OCI-LY1 (cell line): ENCODE data around the gene DUSP16.

Source experiments
- H2AFZ ChIP-seq: fragments of 200-600 bp; sonication (generic), shearing (Covaris generic); 2 replicates; pipeline ENCODE4 v1.6.0; 2014; ENCODE audit warnings: antibody characterized with exemption, mild to moderate bottlenecking, low read length
- H3F3A ChIP-seq: fragments of 200-600 bp; sonication (generic), shearing (Covaris generic); 2 replicates; pipeline ENCODE4 v1.6.0; 2014; ENCODE audit warnings: mild to moderate bottlenecking, antibody characterized with exemption, low read length, moderate library complexity; ENCODE audit not compliant: insufficient read depth
- H3K27ac ChIP-seq: fragments of 200-600 bp; sonication (generic); 2 replicates; pipeline ENCODE4 v1.5.1; 2014; ENCODE audit warnings: low read length, mixed run types, mild to moderate bottlenecking, low read depth; ENCODE audit not compliant: poor library complexity, severe bottlenecking
- H3K27me3 ChIP-seq: fragments of 200-600 bp; sonication (generic); 2 replicates; pipeline ENCODE4 v1.6.0; 2014; ENCODE audit warnings: antibody characterized with exemption, mild to moderate bottlenecking, low read length, moderate library complexity; ENCODE audit not compliant: insufficient read depth
- H3K36me3 ChIP-seq: fragments of 200-600 bp; sonication (generic); 2 replicates; pipeline ENCODE4 v1.6.1; 2014; ENCODE audit warnings: mild to moderate bottlenecking, antibody characterized with exemption, low read length, moderate library complexity, mixed read lengths; ENCODE audit not compliant: insufficient read depth
- H3K4me1 ChIP-seq: fragments of 200-600 bp; sonication (generic); 2 replicates; pipeline ENCODE4 v1.5.1; 2014; ENCODE audit warnings: mild to moderate bottlenecking, low read length, moderate library complexity; ENCODE audit not compliant: insufficient read depth, severe bottlenecking
- H3K4me2 ChIP-seq: fragments of 200-600 bp; sonication (generic), shearing (Covaris generic); 2 replicates; pipeline ENCODE4 v1.6.1; 2014; ENCODE audit warnings: low read length
- H3K4me3 ChIP-seq: fragments of 200-600 bp; sonication (generic); 2 replicates; pipeline ENCODE4 v1.5.1; 2014; ENCODE audit warnings: low read length, low read depth, mild to moderate bottlenecking, mixed read lengths; ENCODE audit not compliant: poor library complexity, severe bottlenecking
- H3K79me2 ChIP-seq: fragments of 200-600 bp; shearing (Covaris generic); 2 replicates; pipeline ENCODE4 v1.6.1; 2016; ENCODE audit warnings: mixed run types, low read length, mixed read lengths; ENCODE audit not compliant: insufficient read depth
- H3K9ac ChIP-seq: fragments of 200-600 bp; sonication (generic), shearing (Covaris generic); 2 replicates; pipeline ENCODE4 v1.6.1; 2014; ENCODE audit warnings: mild to moderate bottlenecking, low read length, mixed read lengths
- H3K9me2 ChIP-seq: fragments of 200-600 bp; sonication (generic), shearing (Covaris generic); 2 replicates; pipeline ENCODE4 v1.6.1; 2014; ENCODE audit warnings: low read depth, mild to moderate bottlenecking, low read length, mixed read lengths
- H3K9me3 ChIP-seq: fragments of 200-600 bp; shearing (Covaris generic); 2 replicates; pipeline ENCODE4 v1.6.1; 2014; ENCODE audit warnings: low read length, mixed read lengths
- H4K20me1 ChIP-seq: fragments of 200-600 bp; sonication (generic), shearing (Covaris generic); 2 replicates; pipeline ENCODE4 v1.6.0; 2016; ENCODE audit warnings: mild to moderate bottlenecking, low read length; ENCODE audit not compliant: insufficient read depth
- CTCF ChIP-seq: fragments of 200-600 bp; sonication (generic), shearing (Covaris generic); IDR thresholded peaks from 2 replicates; pipeline ENCODE4 v1.5.1; 2017; ENCODE audit warnings: mild to moderate bottlenecking, antibody characterized with exemption, low read length, moderate library complexity, mixed read lengths
- EZH2 ChIP-seq: fragments of 200-600 bp; sonication (generic), shearing (Covaris generic); IDR thresholded peaks from 2 replicates; pipeline ENCODE4 v1.8.0; 2017; ENCODE audit warnings: borderline replicate concordance, mixed run types, mild to moderate bottlenecking, antibody characterized with exemption, low read length, moderate library complexity, mixed read lengths

DUSP16 gene

GRCh38 chr12:12483438-12483837, 79.2 kb downstream of the DUSP16 start:
- Histone ChIP-seq H3K27me3 (no peaks in the 10 kb centered on the region), H4K20me1 (no peaks in the 10 kb centered on the region), H3K9ac (no peak overlapping the region), H3F3A (no peaks in the 10 kb centered on the region), H3K4me1 (peaks cover 7% of the 10 kb centered on the region), H3K4me2 (no peak overlapping the region), H3K9me2 (no peaks in the 10 kb centered on the region), H3K4me3 (no peak overlapping the region), H3K27ac (no peak overlapping the region), H3K36me3 (peaks cover 14% of the 10 kb centered on the region), H2AFZ (no peak overlapping the region), H3K79me2 (no peaks in the 10 kb centered on the region), H3K9me3 (no peaks in the 10 kb centered on the region)
- TF ChIP-seq CTCF (no peak), EZH2 (no peak)

GRCh38 chr12:12482959-12483358, 79.7 kb downstream of the DUSP16 start:
- Histone ChIP-seq H3K9me3 (no peaks in the 10 kb centered on the region), H3K9me2 (no peaks in the 10 kb centered on the region), H3F3A (no peaks in the 10 kb centered on the region), H3K4me3 (no peak overlapping the region), H3K36me3 (peaks cover 14% of the 10 kb centered on the region), H3K27me3 (no peaks in the 10 kb centered on the region), H4K20me1 (no peaks in the 10 kb centered on the region), H3K9ac (no peak overlapping the region), H3K27ac (no peak overlapping the region), H3K4me1 (peaks cover 7% of the 10 kb centered on the region), H3K79me2 (no peaks in the 10 kb centered on the region), H3K4me2 (no peak overlapping the region), H2AFZ (no peak overlapping the region)
- TF ChIP-seq CTCF (no peak), EZH2 (no peak)

- no peak overlapping the region for H3K4me2 ChIP-seq
- no peaks in the 10 kb centered on the region for H3K9me2 ChIP-seq
- H3K9me3 ChIP-seq: no peaks in the 10 kb centered on the region
- H3K27me3 ChIP-seq: no peaks in the 10 kb centered on the region
- TF ChIP-seq EZH2 (no peak), CTCF (no peak)
- no peak overlapping the region for H3K27ac ChIP-seq
- peaks cover 7% of the 10 kb centered on the region for H3K4me1 ChIP-seq
- H4K20me1 ChIP-seq: no peaks in the 10 kb centered on the region
- no peak overlapping the region for H3K9ac ChIP-seq
- no peaks in the 10 kb centered on the region for H3F3A ChIP-seq
- peaks cover 14% of the 10 kb centered on the region for H3K36me3 ChIP-seq
- H3K4me3 ChIP-seq: no peak overlapping the region
- H3K79me2 ChIP-seq: no peaks in the 10 kb centered on the region
- no peak overlapping the region for H2AFZ ChIP-seq
Observed at GRCh38 chr12:12482150-12482761, 80.4 kb downstream of the DUSP16 start.
